Activated CD4-positive, alpha-beta T cell treated with anti-CD3 and anti-CD28 coated beads, Interleukin-2, Interleukin-6, amounts not matched to agents 100 ng/mL and 50 ng/mL, durations not matched to agents 16 hours and 8 hours (primary cell): ENCODE data around the gene ZMYM4.
A peak's percentile ranks its signal among the peaks of the same experiment; 100 is the strongest.
"Not testable (repeated sequence)": the region's sequence is repeated elsewhere in the genome, so short reads cannot be mapped to it uniquely, and the experiment has no call there.

ENCODE experiments used
- DNase-seq: peaks from one replicate; pipeline ENCODE4 v3.0.0-alpha.2; 2020

The ZMYM4 gene

GRCh38 chr1:35461966-35462651 lies 193.6 kb downstream of the ZMYM4 start:
- peak; percentile 15 for DNase-seq

- DNase-seq, result no peak
These were observed 194.7 kb downstream of the ZMYM4 start for GRCh38 chr1:35463232-35463631.

GRCh38 chr1:35463749-35464148 lies 195.2 kb downstream of the ZMYM4 start:
- DNase-seq, result not testable (repeated sequence)

- DNase-seq, result no peak
These were observed 197.6 kb downstream of the ZMYM4 start for GRCh38 chr1:35466120-35466519.

- no peak for DNase-seq
These were observed 202.6 kb downstream of the ZMYM4 start for GRCh38 chr1:35470977-35471613.
